ENCODE data around the gene LIMCH1.

LIMCH1 gene

GRCh38 chr4:41569961-41570360 lies 32.0 kb downstream of the LIMCH1 start:
- no peak for DNase-seq (ENCODE audit: low spot score)
- POLR2A ChIA-PET (ENCODE audit: low non-redundant PET) = no interaction called here
- no peak overlapping the region for H3K27ac ChIP-seq
- CTCF ChIA-PET = no interaction called here
- TF ChIP-seq CTCF (conservative IDR thresholded peaks at IDR 0.05; ENCODE audit: low read depth) = no peak

- no peak overlapping the region for H3K27ac ChIP-seq
- POLR2A ChIA-PET (ENCODE audit: low non-redundant PET) = no interaction called here
- DNase-seq (ENCODE audit: low spot score) = no peak
- CTCF ChIA-PET = no interaction called here
- TF ChIP-seq CTCF (conservative IDR thresholded peaks at IDR 0.05; ENCODE audit: low read depth) = no peak
Measured at GRCh38 chr4:41571422-41571821, 33.5 kb downstream of the LIMCH1 start.

GRCh38 chr4:41572516-41572915 lies 34.6 kb downstream of the LIMCH1 start:
- POLR2A ChIA-PET (ENCODE audit: low non-redundant PET) = no interaction called here
- H3K27ac ChIP-seq = no peak overlapping the region
- CTCF ChIA-PET = no interaction called here
- no peak for TF ChIP-seq CTCF (conservative IDR thresholded peaks at IDR 0.05; ENCODE audit: low read depth)
- DNase-seq (ENCODE audit: low spot score) = no peak

GRCh38 chr4:41572956-41573355 lies 35.0 kb downstream of the LIMCH1 start:
- DNase-seq (ENCODE audit: low spot score) = no peak
- no peak for TF ChIP-seq CTCF (conservative IDR thresholded peaks at IDR 0.05; ENCODE audit: low read depth)
- CTCF ChIA-PET = no interaction called here
- no peak overlapping the region for H3K27ac ChIP-seq
- POLR2A ChIA-PET (ENCODE audit: low non-redundant PET) = no interaction called here

- DNase-seq (ENCODE audit: low spot score) = peak; percentile 13
- ChIA-PET POLR2A (ENCODE audit: low non-redundant PET) (no interaction called here), CTCF (interaction anchor here (0.6 kb wide), 1 partner anchor 44 kb away, joined by 4 read pairs; no protein-coding TSS in a partner anchor)
- H3K27ac ChIP-seq = no peak overlapping the region
- no peak for TF ChIP-seq CTCF (conservative IDR thresholded peaks at IDR 0.05; ENCODE audit: low read depth)
Measured at GRCh38 chr4:41573502-41574001, 35.6 kb downstream of the LIMCH1 start.

- no peak overlapping the region for H3K27ac ChIP-seq
- peak; percentile 55 for DNase-seq (ENCODE audit: low spot score)
- CTCF ChIA-PET = interaction anchor here (0.6 to 1.1 kb wide), 6 partner anchors 14 to 148 kb away, joined by 3 to 4 read pairs (median 3); no protein-coding TSS in a partner anchor
- POLR2A ChIA-PET (ENCODE audit: low non-redundant PET) = no interaction called here
- TF ChIP-seq CTCF (conservative IDR thresholded peaks at IDR 0.05; ENCODE audit: low read depth) = no peak
Measured at GRCh38 chr4:41575207-41575606, 37.2 kb downstream of the LIMCH1 start.
